HG02970 (cell line): Measurements from ENCODE around the gene PRPF8.

Source experiments
- ATAC-seq: cut with Tn5 transposase; IDR thresholded peaks from one replicate; pipeline ENCODE4 v1.9.1; 2021; ENCODE audit warnings: mild to moderate bottlenecking, moderate library complexity, moderate number of reproducible peaks; ENCODE audit not compliant: unreplicated experiment, low FRiP score

PRPF8 gene

DNA sequence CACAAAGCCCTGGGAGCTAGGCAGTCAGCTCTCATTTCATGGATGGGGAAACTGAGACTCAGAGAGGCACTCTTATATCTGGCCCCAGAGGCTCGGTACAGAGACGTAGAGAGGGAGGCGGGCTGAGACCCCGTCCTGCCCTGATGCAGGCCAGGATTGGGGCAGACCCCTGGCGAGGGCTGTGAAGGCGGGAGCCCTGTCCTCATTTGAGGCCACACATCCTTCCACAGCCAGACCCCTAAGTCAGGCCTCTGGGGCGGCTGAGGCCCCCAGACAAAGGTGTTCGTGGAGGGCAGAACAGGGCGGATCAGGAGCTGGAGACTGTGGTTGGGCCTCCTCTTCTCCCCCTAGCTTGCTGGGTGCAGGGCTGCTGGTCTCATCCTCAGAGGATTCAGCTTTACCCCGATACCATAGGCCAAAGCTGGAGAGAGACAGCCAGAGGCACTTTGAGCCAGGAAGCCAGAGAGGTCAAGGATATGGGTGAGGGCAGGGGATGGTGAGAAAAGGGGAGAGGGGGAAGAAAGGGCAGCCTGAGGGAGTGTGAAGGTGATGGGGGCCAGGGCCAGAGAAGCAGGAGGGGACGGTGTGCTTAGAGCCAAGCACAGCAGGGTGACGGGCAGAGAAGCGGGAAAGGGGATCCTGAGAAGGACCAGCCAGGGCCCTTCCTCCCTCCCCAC, 38.3 kb downstream of the PRPF8 start:
- ATAC-seq, result no peak

DNA sequence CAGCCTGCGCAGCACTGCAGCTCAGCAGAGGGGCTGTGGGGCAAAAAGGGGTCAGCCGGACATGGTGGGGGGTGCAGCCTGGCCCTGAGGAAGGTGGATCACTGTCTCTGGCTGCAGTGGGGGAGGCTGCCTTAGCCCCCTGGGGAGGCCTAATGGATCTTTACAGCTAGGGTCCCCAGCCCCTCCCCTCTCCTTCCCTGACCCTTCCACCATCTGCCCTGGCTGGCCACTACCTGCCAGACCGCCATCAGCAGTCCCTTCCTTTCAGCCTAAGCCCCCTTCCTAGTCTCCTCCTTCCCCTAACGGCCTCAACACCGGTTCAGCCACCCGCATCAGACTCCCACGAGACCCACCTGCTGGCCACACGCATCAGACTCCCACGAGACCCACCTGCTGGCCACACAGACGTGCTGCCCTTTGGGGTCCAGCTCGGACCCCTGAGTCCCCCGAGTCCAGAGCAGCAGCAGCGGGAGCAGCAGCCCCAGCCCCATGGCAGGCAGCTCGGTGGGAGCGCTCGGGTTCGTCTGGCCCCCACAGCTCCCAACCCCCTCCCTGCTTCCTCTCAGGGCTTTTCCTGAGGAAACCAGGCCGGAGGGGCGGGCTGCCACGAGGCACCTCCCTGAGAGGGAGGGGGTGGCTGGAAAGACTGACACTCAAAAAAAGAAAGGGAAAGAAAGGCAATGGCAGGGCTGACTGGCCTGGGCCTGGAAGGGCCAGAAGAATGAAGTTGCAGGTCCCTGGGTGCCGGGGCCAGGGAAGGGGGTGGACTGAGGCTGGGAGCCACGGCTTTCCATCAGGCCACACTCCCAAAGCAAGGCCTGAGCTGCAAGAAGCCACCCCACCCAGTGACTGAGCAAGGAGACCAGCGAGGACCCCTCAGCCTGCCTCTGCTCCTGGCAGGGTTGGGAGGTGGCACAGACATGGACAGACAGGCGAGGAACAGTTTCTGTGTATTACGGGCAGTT, 39.2 kb downstream of the PRPF8 start, which contains the start of gene SCARF1:
SCARF1 (minus strand) TSS at position 526 of the 965 bp plus-strand sequence; CDS start at position 491, 35 bp downstream.
- no peak for ATAC-seq

DNA sequence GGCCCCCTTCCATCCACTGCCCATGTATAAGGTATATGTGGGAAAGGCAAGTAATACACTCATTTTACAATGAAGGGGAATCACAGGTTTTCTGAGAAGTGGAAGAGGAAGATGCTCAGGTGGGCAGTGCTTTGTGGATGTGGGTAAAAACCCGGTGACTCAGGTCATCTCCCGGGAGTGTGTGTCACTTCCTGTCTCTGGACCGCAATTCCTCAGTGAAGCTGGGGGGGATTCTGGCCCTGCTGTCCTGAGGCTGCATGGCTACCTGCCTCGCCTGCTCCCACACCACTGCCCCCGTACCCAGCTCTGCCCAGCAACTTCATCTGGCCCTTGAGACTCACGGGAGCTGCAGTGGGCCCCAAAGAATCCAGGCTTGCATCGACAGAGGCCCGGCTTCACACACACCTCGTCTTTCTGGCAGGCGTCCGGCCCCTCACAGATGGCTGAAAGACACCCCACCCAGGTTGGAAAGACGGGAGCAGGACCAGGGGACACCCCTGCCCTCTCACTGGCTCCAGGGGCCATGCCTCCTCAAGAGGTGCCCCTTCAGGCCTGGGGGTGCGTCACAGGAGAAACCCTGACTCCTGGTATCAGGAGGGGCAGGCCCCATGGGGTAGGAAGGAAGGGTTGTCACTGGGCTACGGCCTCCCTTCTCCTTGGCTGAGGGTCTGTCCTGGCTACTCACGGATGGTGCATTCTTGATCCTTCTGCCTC, 40.0 kb downstream of the PRPF8 start:
- ATAC-seq, result no peak

DNA sequence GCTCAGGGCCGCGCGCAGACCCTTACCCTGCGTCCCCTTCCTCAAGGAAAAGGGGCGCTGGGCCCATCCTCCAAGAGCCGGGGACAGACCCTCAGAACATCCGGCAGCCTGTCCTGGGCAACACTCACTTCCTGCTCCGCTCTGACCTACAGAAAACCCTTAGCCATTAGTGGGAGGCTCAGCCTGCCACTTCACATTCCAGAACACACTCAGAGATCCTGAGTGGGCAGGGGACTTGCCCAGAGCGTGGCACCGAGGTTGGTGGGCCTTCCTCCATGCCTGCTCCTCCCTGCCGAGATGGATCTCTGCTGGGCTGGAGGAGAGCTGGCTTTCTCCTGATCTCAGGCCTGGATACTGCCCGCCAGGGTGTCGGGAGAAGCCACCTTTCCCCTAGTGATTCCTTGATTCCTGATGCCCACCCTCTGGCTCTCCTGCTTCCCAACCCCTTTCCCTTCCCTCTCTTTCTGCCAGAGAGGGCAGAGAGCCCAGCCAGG, 40.6 kb downstream of the PRPF8 start:
- ATAC-seq, result no peak

DNA sequence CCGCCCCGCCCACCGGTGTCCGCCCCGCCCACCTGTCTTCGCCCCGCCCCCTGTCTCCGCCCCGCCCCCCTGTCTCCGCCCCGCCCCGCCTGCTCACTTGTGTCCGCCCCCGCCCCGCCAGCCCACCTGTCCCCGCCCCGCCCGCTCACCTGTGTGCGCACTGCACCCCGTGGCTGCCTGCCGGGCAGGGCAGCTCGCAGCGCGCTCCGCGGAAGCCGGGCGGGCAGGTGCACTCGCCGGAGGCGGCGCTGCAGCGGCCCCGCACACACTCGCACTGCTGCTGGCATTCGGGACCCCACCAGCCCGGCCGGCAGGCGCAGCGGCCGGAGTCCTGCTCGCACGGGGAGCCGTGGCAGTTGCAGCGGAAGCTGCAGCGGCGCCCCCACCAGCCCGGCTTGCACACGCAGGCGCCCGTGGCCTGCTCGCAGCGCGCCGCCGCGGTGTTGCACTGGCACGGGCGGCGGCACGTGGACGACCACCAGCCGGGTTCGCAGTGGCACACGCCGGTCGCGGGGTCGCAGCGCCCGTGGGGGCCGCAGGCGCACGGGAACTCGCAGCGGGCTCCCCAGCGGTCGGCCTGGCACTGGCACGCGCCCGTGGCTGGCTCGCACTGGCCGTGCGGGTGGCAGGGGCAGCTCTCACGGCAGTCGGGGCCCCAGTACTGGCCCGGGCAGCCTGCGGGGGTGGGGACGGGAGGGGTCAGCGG, 41.2 kb downstream of the PRPF8 start:
- no peak for ATAC-seq

DNA sequence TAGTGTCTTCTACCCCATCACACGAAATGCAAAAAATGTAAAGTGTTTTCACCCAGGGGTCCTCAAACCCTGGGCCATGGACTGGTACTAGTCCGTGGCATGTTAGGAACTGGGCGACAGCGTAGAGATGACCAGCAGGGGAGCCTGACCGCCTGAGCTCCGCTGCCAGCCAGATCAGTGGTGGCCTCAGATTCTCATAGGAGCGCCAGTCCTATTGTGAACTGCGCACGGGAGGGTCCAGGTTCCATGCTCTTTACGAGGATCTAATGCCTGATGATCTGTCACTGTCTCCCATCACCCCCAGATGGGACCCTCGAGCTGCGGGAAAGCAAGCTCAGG, 43.6 kb downstream of the PRPF8 start:
- no peak for ATAC-seq

DNA sequence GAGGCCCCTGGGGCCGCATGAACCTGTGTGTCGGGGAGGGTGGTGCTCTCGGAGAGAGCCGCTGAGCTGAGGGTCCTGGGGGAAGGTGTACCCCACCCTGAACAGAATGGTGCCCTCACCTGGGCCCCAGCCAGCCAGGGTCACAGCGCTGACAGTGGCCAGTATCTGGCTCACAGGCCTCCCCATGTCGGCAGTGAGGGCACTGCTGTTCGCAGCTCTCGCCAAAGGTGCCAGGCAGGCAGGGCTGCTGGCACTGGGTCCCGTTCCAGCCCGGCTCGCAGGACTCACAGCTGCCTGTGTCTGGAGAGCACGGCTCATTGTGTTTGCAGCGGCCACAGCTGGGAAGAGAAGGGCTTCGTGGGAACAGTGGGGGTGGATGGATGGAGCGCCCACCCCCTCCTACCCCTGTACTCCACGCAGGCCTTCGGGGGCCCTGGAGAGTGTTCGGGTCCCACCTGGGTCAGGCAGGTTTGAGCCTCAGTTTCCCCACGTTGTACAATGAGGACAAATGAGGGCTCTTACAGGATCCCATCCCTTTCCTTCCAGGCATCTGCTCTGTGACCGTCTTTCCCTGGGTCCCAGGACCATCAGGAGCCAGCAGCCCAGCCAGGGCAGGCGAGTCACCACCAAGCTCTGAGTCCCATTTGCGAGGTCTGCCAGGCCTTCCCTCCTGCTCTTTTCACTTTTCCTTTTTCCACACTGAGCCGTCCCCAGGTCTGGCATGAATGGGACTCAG, 44.2 kb downstream of the PRPF8 start:
- ATAC-seq, result no peak

DNA sequence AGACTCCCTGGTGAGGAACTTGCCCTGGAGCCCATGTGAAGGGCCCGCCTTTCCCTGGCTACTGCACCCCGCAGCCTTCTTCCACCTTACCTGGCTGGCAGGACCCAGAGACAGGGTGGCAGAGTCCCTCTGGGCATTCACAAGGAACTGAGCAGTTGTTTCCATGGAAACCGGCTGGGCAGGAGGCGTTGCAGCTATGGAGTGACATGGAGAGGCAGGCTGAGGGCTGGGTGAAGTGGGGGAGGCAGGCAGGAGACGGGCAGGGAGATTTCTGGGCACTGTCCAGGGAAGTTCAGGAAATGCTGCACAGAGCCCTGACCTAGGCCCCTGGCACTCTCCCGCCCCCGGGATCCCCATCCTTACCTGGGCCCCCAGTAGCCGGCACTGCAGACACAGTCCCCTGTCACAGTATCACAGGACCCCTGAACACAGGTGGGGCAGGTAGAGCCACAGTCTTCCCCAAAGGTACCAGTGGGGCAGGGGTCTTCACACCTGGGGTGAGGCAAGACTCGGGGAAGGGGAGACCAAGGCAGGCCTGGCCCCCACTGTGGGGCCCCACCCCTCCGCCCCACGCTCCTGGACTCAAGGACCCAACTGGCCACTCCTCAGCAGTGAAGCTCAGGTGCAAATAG, 45.0 kb downstream of the PRPF8 start:
- ATAC-seq, result no peak

DNA sequence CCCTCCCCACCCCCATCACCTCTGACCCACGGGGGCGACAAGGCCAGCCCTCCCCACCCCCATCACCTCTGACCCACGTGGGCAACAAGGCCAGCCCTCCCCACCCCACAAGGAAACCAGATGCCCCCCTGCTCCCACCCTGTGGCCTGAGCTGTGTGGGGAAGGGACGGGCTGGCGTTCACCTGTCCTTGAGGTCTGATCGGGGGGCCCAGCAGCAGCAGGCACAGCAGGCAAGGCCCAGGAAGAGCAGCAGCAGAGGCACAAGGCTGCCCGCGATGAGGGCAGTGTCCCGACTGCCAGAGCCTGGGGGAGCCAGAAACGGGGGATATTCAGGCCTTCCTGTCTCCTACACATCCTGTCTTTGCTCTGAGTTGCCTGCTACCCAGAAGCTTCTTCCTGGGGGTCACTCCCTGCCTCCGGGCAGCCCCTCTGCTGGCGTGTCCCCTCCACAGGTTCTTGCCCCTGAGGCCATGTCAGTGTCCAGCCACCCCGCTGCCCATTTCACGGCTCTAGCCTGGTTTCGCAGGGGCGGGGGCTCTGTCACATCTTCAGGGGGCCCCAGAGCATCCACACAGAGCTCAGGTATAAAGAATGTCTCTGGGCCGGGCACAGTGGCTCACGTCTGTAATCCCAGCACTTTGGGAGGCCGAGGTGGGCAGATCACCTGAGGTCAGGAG, 45.9 kb downstream of the PRPF8 start:
- ATAC-seq, result no peak

DNA sequence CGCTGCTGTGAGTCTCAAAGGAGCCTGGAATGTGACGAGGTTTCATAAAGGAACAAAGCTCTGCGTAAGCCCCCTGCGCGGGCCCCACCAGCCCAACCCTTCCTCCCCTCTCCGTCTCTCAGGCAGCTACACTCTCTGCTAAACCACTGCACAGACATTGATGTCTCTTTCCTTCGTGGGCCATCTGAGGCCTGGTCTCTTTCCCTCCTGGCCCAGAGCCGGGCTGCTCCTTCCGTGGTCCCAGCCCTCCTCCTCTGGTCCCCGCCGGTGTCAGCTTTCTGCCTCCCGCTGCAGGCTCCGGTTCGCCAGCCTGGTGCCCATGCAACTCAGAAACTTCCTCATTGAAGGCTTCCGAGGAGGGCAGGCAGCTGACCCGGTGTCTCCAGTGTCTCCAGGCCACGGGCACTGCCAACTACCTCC, 46.5 kb downstream of the PRPF8 start:
- ATAC-seq, result no peak

DNA sequence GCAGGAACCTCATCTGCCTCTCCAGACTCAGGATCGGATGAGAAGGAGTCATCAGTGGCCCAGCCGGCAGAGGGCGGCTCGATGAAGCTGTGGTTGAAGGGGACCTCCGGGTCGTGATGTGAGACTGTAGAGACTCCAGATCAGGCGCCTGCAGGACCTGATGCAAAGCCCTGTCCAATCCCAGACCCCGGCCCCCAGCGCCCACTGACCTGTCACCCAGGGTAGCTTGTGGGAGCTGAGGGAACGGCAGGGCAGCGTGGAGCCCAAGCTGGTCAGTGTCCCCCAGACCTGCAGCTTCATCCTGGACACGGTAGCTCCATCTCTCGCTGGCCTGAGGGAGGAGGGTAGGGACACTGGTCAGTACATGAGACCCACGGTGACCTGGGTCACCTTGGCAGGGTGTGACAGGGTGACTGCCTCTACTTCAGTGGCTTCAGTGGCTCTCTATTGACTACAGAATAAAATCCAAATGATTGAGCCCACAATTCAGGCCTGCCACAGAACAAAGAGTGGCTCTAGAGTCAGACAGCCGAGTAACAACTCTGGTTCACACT, 47.9 kb downstream of the PRPF8 start:
- ATAC-seq, result no peak

DNA sequence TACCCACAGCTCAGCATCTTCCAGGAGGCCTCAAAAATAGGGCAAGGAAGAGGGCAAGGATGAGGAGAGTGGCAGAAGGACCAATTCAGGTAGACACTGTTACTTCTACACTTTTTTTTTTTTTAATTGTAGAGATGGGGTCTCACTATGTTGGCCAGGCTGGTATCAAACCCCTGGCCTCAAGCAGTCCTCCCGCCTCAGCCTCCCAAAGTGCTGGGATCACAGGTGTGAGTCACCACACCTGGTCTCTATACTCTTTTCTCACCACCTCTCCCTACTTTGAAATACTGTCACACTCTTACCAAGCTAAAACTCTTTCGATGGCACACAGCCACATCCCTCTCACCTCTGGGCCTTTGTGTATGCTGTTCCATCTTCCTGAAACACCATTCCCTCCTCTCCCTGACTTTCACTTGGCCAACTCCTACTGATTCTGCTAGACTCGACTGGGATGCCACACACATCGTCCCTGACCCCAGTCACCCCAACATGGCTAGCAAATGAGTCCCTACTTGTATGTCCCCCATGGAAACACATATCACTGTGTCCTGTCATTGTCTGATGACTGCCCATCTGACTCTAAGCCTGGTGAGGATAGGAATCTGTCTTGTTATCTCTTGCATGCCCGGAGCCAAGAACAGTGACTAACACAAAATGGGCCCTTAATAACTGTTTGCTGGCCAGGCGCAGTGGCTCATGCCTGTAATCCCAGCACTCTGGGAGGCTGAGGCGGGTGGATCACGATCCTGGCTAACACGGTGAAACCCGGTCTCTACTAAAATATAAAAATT, 48.8 kb downstream of the PRPF8 start:
- no peak for ATAC-seq

DNA sequence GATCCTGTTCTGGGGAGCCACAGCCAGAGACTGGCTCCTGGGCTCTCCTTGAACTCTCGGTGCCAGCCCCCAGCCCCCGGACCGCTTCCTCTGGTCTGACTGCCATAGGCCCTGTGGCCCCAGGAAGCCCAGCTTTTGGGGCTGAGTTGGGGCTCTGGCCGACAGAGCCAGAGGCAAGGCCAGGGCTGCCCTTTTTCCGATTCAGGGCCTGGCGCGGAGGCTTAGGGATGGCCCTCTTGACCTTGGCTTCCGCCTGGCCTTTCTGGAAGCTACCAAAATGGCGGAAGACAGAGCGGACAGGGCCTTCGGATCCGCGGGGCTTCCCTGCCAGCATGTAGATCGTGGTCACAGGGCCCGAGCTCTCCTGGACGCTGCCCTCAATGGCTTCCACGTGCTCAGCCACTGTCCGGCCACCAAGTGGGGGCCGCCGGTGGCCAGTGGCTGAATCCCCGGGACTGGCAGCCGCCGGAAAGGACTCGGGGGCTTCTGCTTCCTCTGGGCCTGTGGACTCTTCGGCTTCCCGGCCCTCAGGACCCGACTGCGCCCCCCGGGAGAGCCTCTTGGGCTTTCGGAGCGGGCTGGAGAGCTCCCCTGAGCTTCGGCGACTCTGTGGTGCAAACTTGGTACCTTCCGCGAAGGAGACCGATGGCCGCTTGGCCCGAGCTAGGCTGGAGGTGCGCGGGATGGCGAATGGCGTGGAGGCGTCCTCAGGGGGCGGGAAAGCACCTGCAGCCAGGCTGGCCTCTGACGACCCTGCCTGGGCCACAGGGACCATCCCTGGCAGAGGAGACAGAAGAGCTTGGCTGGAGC, 49.6 kb downstream of the PRPF8 start:
- no peak for ATAC-seq

DNA sequence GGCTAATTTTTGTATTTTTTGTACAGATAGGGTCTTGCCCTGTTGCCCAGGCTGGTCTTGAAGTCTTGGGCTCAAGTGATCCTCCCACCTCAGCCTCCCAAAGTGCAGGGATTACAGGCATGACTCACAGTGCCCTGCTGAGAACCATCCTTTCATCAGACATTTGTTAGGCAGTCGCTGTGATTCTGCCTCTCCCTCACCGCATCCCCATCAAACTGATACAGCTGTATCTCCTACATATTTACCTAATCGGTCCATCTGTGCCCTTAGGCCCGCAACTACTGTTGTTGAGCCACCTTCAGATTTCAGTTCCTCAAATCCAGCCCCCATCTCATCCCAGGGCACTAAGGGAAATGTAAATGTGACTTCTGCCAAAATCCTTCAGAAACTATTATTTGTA, 54.0 kb downstream of the PRPF8 start:
- no peak for ATAC-seq

DNA sequence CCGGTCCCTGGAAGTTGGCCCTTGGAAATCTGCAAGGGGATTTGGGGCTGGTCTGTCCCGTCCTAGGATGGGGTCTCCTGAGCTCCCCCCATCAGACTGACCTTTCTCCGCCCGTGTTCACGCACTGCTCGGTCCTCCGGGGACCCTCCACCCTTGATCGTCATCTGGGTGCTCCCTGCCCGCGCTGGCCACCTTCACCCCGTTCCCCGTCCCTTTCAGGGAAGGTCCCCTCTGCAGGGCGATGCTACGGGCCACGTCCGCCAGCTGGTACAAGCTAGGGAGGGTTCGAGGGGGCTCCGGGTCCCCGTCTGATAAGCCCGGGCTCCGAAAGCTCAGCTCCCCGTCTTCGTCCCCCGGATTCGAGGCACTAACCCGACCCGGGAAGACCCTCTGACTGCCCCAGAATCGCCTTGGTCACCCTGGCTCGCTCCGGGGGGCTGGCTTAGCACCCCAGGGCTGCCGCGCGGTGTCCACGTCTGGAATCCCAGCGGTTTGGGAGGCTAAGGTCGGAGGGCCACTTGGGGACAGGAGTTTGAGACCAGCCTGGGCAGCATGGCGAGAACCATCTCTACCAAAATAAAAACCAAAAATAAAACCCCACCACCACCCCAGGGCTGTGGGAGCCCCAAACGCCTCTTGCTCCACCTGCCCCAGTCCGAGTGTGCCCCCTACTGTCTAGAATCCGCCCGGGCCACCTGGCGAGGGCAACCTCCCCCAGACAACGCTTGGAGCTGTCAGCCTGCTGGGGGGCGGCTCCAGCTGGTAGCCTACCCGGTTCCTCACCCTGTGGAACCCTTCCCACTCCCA, 55.0 kb downstream of the PRPF8 start:
- ATAC-seq, result peak; percentile 0
